Smooth muscle cell (in vitro differentiated cells): ENCODE measurements around the gene ATG16L1. TPM values are rescaled to one million over a fixed set of nuclear protein-coding genes. Genes with fewer than 3 reads are reported as not detected.

Source experiments
- DNase-seq: peaks from one replicate; lab custom pipeline; 2025; ENCODE audit not compliant: unreplicated experiment; lab: John Stamatoyannopoulos, UW
- H2AFZ ChIP-seq: fragments of 200-600 bp; sonication (generic); 2 replicates; pipeline ENCODE4 v1.6.0; 2016; ENCODE audit warnings: antibody characterized with exemption, low read depth, mild to moderate bottlenecking
- H3F3A ChIP-seq: fragments of 200-600 bp; sonication (generic); 2 replicates; pipeline ENCODE4 v1.6.0; 2017; ENCODE audit warnings: antibody characterized with exemption, low read depth
- H3K27ac ChIP-seq: fragments of 200-600 bp; sonication (generic); 2 replicates; pipeline ENCODE4 v1.5.1; 2016; ENCODE audit warnings: low read depth, mild to moderate bottlenecking
- H3K27me3 ChIP-seq: fragments of 200-600 bp; sonication (generic); 2 replicates; pipeline ENCODE4 v1.6.1; 2016; ENCODE audit warnings: low read depth, mild to moderate bottlenecking
- H3K36me3 ChIP-seq: fragments of 200-600 bp; sonication (generic); 2 replicates; pipeline ENCODE4 v1.5.1; 2016; ENCODE audit warnings: low read depth
- H3K4me1 ChIP-seq: fragments of 200-600 bp; sonication (generic); 2 replicates; pipeline ENCODE4 v1.5.1; 2016; ENCODE audit warnings: low read depth
- H3K4me2 ChIP-seq: fragments of 200-600 bp; sonication (generic); 2 replicates; pipeline ENCODE4 v1.6.0; 2016; ENCODE audit warnings: mild to moderate bottlenecking
- H3K4me3 ChIP-seq: fragments of 200-600 bp; sonication (generic); 2 replicates; pipeline ENCODE4 v1.5.1; 2016; ENCODE audit warnings: mild to moderate bottlenecking
- H3K79me2 ChIP-seq: fragments of 200-600 bp; sonication (generic); 2 replicates; pipeline ENCODE4 v1.6.0; 2016; ENCODE audit warnings: low read depth, mild to moderate bottlenecking
- H3K9ac ChIP-seq: fragments of 200-600 bp; sonication (generic); 2 replicates; pipeline ENCODE4 v1.6.0; 2016; ENCODE audit warnings: low read depth
- H3K9me3 ChIP-seq: fragments of 200-600 bp; sonication (generic); replicated peaks from 2 replicates; pipeline ENCODE4 v1.5.1; 2016; ENCODE audit warnings: low read depth
- H4K20me1 ChIP-seq: fragments of 200-600 bp; sonication (generic); 2 replicates; pipeline ENCODE4 v1.6.0; 2016; ENCODE audit warnings: low read depth
- CTCF ChIP-seq: fragments of 200-600 bp; sonication (generic); IDR thresholded peaks from 2 replicates; pipeline ENCODE4 v1.5.1; 2017; ENCODE audit warnings: borderline replicate concordance, mild to moderate bottlenecking, antibody characterized with exemption; ENCODE audit not compliant: insufficient read depth, poor library complexity, severe bottlenecking
- WGBS: methylation state at CpG from one replicate; pipeline ENCODE4 v1.1.7; 2016; ENCODE audit warnings: low lambda C conversion rate; 5-methylcytosine and 5-hydroxymethylcytosine counted together
- polyA plus RNA-seq: library from polyadenylated mRNA; unstranded; fragments of >200 nt; fragmentation: Nextera tagmentation; extraction: Ambion mirVana; gene quantifications from 2 replicates; pipeline ENCODE4 v1.2.1, GENCODE V29; 2016
- total RNA-seq: library from RNA; depleted of rRNA; stranded (reverse); fragments of >200 nt; gene quantifications from 2 replicates; pipeline ENCODE4 v1.2.3, GENCODE V29; 2014

ATG16L1 gene
- total and polyA plus RNA-seq, 2 experiments from 2014 or later: 12.5 to 26.4 TPM

DNA sequence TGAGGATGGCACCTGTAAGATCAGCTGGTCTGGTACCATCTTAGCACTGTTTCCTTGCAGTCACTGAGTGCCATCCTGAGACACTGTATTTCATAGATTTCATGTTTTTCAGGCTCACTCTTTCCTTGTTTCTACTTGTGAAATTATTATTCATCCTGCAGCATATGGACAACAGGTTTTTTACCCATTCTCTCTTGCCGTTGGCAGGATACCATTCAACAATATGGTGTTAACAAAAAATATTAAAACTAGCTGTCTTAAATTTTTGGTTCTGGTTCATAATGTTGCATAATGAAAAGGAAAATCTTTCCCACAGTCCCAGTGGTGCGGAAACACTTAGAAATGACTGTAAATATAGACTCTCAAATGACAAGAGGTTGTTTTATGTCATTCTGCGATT is 23.1 kb upstream of the ATG16L1 start:
- H3K9ac ChIP-seq: no peak overlapping the region
- H3K27me3 ChIP-seq: peaks cover 3% of the 10 kb centered on the region
- H3K9me3 ChIP-seq: no peaks in the 10 kb centered on the region
- H3K27ac ChIP-seq: no peak overlapping the region
- no peak overlapping the region for H3K4me3 ChIP-seq
- no peak for DNase-seq
- no peaks in the 10 kb centered on the region for H3K4me1 ChIP-seq
- H3K79me2 ChIP-seq: no peaks in the 10 kb centered on the region
- H3K36me3 ChIP-seq: no peaks in the 10 kb centered on the region
- H2AFZ ChIP-seq: no peak overlapping the region
- no peaks in the 10 kb centered on the region for H3F3A ChIP-seq
- H4K20me1 ChIP-seq: no peaks in the 10 kb centered on the region
- 100% methylated on average over 3 of the region's 3 CpGs for WGBS
- no peak overlapping the region for H3K4me2 ChIP-seq
- no peak for TF ChIP-seq CTCF

- Histone ChIP-seq H3K27ac (no peak overlapping the region), H3K36me3 (no peaks in the 10 kb centered on the region), H3K4me2 (no peak overlapping the region), H3K79me2 (no peaks in the 10 kb centered on the region), H3K4me1 (no peaks in the 10 kb centered on the region), H3F3A (no peaks in the 10 kb centered on the region), H3K9ac (no peak overlapping the region), H4K20me1 (no peaks in the 10 kb centered on the region), H2AFZ (no peak overlapping the region), H3K9me3 (no peaks in the 10 kb centered on the region), H3K4me3 (no peak overlapping the region), H3K27me3 (no peaks in the 10 kb centered on the region)
- 84% methylated on average over 4 of the region's 4 CpGs for WGBS
- TF ChIP-seq CTCF: no peak
- no peak for DNase-seq
These were observed 17.7 kb upstream of the ATG16L1 start for GRCh38 chr2:233233618-233234230.

DNA sequence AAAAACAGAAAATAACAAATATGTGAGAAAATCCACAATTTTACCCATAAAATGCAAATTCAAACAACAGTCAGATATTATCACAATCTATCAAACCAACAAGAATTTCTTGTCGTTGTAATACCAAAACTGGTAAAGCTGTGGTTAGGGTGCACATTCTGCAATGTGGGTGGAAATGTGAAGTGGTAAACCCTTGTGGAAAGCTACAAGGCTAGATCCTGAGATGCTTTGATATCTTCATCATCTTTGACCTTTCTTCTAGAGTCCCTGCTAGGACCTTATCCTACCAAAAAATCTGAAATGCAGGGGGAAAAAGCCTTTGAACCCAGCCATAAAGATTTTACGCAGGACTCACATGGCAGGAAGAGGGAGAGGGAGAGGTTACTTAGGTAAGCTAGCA is 17.2 kb upstream of the ATG16L1 start:
- WGBS: 82% methylated on average over 2 of the region's 2 CpGs
- TF ChIP-seq CTCF: no peak
- H3K4me3 ChIP-seq: no peak overlapping the region
- H3K36me3 ChIP-seq: no peaks in the 10 kb centered on the region
- no peaks in the 10 kb centered on the region for H3K27me3 ChIP-seq
- no peaks in the 10 kb centered on the region for H3F3A ChIP-seq
- no peaks in the 10 kb centered on the region for H4K20me1 ChIP-seq
- H3K79me2 ChIP-seq: no peaks in the 10 kb centered on the region
- no peak overlapping the region for H3K27ac ChIP-seq
- DNase-seq: no peak
- H3K9ac ChIP-seq: no peak overlapping the region
- no peaks in the 10 kb centered on the region for H3K4me1 ChIP-seq
- H3K4me2 ChIP-seq: no peak overlapping the region
- no peak overlapping the region for H2AFZ ChIP-seq
- no peaks in the 10 kb centered on the region for H3K9me3 ChIP-seq

- Histone ChIP-seq H3K36me3 (no peaks in the 10 kb centered on the region), H3K4me1 (no peaks in the 10 kb centered on the region), H4K20me1 (no peaks in the 10 kb centered on the region), H3K79me2 (no peaks in the 10 kb centered on the region), H3K4me3 (no peak overlapping the region), H2AFZ (no peak overlapping the region), H3K9me3 (no peaks in the 10 kb centered on the region), H3F3A (no peaks in the 10 kb centered on the region), H3K4me2 (no peak overlapping the region), H3K27me3 (no peaks in the 10 kb centered on the region), H3K9ac (no peak overlapping the region), H3K27ac (no peak overlapping the region)
- WGBS: 93% methylated on average over 3 of the region's 3 CpGs
- TF ChIP-seq CTCF: no peak
- no peak for DNase-seq
These were observed 16.5 kb upstream of the ATG16L1 start for GRCh38 chr2:233234996-233235395.
